ENCODE measurements around the gene ARHGAP8. TPM values are rescaled to one million over a fixed set of nuclear protein-coding genes. Genes with fewer than 3 reads are reported as not detected.
A peak's percentile ranks its signal among the peaks of the same experiment; 100 is the strongest.

The ARHGAP8 gene
- total RNA-seq, 2 donors from 2014 or later: 2.8 to 4.4 TPM

- H3K4me3 Mint-ChIP-seq: no peak overlapping the region
- H3K9me3 Mint-ChIP-seq: peaks cover 0 to 3% of the 10 kb centered on the region in 2 donors
- DNase-seq (no peak), ATAC-seq (replicated peaks in 1 of 2) (no peak)
- H3K36me3 Mint-ChIP-seq (ENCODE audit: insufficient read depth in 2 of 2): peaks cover 0 to 3% of the 10 kb centered on the region in 2 donors
- no peaks in the 10 kb centered on the region for H3K27me3 Mint-ChIP-seq (ENCODE audit: low read depth)
- peaks cover 7% of the 10 kb centered on the region for H3K4me1 Mint-ChIP-seq (ENCODE audit: low read depth)
- no peak overlapping the region for H3K27ac Mint-ChIP-seq
Measured at GRCh38 chr22:44730022-44730393, 22.4 kb upstream of the ARHGAP8 start.

DNA sequence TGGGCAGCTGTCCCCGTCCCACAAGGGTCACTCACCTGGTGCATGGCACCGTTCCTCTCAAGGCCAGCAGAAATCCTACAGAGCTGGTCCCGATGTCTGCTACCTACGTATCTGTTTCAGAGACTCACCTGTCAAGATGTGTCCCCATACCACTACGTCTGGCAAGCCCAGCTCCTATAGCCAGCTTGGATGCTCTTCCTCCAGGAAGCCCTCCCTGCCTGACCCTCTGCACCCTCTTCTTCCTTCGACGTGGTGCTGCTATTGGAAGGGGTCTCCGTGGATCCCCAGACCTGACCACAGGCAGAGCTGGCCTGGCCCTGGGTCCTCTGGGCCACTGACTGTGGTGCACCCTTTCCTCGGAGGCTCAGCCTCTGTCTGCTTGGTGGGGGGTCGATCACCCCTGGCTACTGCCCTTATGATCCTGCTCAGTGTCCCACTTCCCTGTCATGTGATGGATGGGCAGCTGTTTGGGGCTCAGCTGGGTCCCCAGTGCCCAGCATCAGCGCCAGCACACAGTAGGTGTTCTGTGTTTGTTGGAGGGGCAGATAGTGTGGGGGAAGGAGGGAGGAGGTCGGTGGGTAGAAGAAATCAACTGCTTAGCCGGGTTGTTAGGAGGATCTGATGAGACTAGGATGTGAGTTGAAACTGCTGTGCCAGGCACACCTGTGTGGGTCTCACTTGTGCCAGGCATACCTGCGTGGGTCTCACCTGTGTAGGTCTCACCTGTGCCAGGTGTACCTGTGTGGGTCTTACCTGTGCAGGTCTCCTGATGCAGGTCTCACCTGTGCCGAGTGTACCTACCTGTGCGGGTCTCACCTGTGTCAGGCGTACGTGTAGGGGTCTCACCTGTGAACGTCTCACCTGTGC is 21.7 kb upstream of the ARHGAP8 start:
- Mint-ChIP-seq H3K9me3 (peaks cover 0 to 3% of the 10 kb centered on the region in 2 donors), H3K36me3 (ENCODE audit: insufficient read depth in 2 of 2) (peaks cover 0 to 3% of the 10 kb centered on the region in 2 donors), H3K27me3 (ENCODE audit: low read depth) (no peaks in the 10 kb centered on the region), H3K4me3 (no peak overlapping the region), H3K4me1 (ENCODE audit: low read depth) (peaks cover 7% of the 10 kb centered on the region), H3K27ac (no peak overlapping the region)
- DNase-seq: no peak
- ATAC-seq (replicated peaks in 1 of 2): no peak

- H3K36me3 Mint-ChIP-seq (ENCODE audit: insufficient read depth in 2 of 2): peaks cover 0 to 3% of the 10 kb centered on the region in 2 donors
- no peak overlapping the region for H3K4me3 Mint-ChIP-seq
- H3K27me3 Mint-ChIP-seq (ENCODE audit: low read depth): no peaks in the 10 kb centered on the region
- no peak for ATAC-seq (replicated peaks in 1 of 2)
- peaks cover 7% of the 10 kb centered on the region for H3K4me1 Mint-ChIP-seq (ENCODE audit: low read depth)
- DNase-seq: no peak
- H3K9me3 Mint-ChIP-seq: peaks cover 0 to 3% of the 10 kb centered on the region in 2 donors
- no peak overlapping the region for H3K27ac Mint-ChIP-seq
Measured at GRCh38 chr22:44731357-44731970, 20.9 kb upstream of the ARHGAP8 start.

DNA sequence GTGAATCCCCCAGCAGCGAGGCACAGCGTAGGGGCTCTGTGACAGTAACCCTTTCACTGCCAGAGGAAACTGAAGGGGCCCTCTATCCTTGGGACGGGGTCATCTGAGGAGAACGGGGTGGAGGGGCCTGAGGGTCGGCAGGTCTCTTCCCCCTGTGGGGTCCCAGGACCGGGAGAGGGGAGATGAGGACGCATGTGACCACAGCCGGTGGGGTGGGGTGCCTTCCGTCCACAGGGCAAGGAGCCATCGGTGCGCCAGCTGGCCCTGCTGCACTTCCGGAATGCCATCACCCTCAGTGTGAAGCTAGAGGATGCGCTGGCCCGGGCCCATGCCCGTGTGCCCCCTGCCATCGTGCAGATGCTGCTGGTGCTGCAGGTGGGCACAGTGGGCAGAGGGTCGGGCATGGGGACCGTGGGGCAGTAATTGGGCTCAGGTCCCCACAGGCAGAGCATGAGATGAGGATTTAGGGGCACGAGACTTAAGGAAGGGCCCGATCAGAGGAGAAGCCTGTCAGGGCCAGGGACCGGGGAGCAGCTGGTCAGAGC is 20.3 kb upstream of the ARHGAP8 start:
- Mint-ChIP-seq H3K36me3 (ENCODE audit: insufficient read depth in 2 of 2) (peaks cover 0 to 3% of the 10 kb centered on the region in 2 donors), H3K4me1 (ENCODE audit: low read depth) (peaks cover 7% of the 10 kb centered on the region), H3K9me3 (peaks cover 0 to 3% of the 10 kb centered on the region in 2 donors), H3K4me3 (no peak overlapping the region), H3K27me3 (ENCODE audit: low read depth) (no peaks in the 10 kb centered on the region), H3K27ac (no peak overlapping the region)
- DNase-seq (no peak), ATAC-seq (replicated peaks in 1 of 2) (no peak)

DNA sequence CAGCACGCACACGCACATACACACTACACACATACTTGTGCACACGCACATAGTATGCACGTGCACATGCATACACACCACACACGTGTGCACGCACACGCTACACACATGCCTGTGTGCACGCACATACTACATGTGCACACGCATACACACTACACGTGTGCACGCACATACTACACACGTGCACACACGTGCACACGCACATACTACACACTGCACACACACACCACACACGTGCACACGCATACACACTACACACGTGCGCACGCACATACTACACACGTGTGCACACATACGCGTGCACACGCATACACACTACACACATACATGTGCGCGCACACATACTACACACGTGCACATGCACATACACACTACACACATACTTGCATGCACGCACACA is 19.7 kb upstream of the ARHGAP8 start:
- Mint-ChIP-seq H3K4me1 (ENCODE audit: low read depth) (peaks cover 7% of the 10 kb centered on the region), H3K27ac (no peak overlapping the region), H3K9me3 (peaks cover 0 to 3% of the 10 kb centered on the region in 2 donors), H3K36me3 (ENCODE audit: insufficient read depth in 2 of 2) (peaks cover 0 to 3% of the 10 kb centered on the region in 2 donors), H3K4me3 (no peak overlapping the region), H3K27me3 (ENCODE audit: low read depth) (no peaks in the 10 kb centered on the region)
- ATAC-seq (replicated peaks in 1 of 2) (no peak), DNase-seq (no peak)

GRCh38 chr22:44733426-44734106 is 18.8 kb upstream of the ARHGAP8 start:
- DNase-seq (no peak), ATAC-seq (replicated peaks in 1 of 2) (no peak)
- Mint-ChIP-seq H3K36me3 (ENCODE audit: insufficient read depth in 2 of 2) (peaks cover 0 to 3% of the 10 kb centered on the region in 2 donors), H3K4me3 (no peak overlapping the region), H3K27me3 (ENCODE audit: low read depth) (no peaks in the 10 kb centered on the region), H3K27ac (no peak overlapping the region), H3K4me1 (ENCODE audit: low read depth) (peaks cover 7% of the 10 kb centered on the region), H3K9me3 (peaks cover 0 to 3% of the 10 kb centered on the region in 2 donors)

GRCh38 chr22:44734278-44734677 is 18.1 kb upstream of the ARHGAP8 start:
- no peak for ATAC-seq (replicated peaks in 1 of 2)
- DNase-seq: no peak
- H3K4me3 Mint-ChIP-seq: no peak overlapping the region
- H3K27ac Mint-ChIP-seq: no peak overlapping the region
- no peaks in the 10 kb centered on the region for H3K27me3 Mint-ChIP-seq (ENCODE audit: low read depth)
- peaks cover 0 to 3% of the 10 kb centered on the region in 2 donors for H3K9me3 Mint-ChIP-seq
- H3K4me1 Mint-ChIP-seq (ENCODE audit: low read depth): peaks cover 3% of the 10 kb centered on the region
- peaks cover 0 to 3% of the 10 kb centered on the region in 2 donors for H3K36me3 Mint-ChIP-seq (ENCODE audit: insufficient read depth in 2 of 2)

GRCh38 chr22:44734801-44735517 is 17.4 kb upstream of the ARHGAP8 start:
- Mint-ChIP-seq H3K4me3 (no peak overlapping the region), H3K27me3 (ENCODE audit: low read depth) (no peaks in the 10 kb centered on the region), H3K27ac (no peak overlapping the region), H3K36me3 (ENCODE audit: insufficient read depth in 2 of 2) (peaks cover 0 to 3% of the 10 kb centered on the region in 2 donors), H3K4me1 (ENCODE audit: low read depth) (no peaks in the 10 kb centered on the region), H3K9me3 (peaks cover 0 to 3% of the 10 kb centered on the region in 2 donors)
- DNase-seq: no peak
- ATAC-seq (replicated peaks in 1 of 2): no peak

GRCh38 chr22:44735518-44736428 is 16.6 kb upstream of the ARHGAP8 start:
- no peaks in the 10 kb centered on the region for H3K4me1 Mint-ChIP-seq (ENCODE audit: low read depth)
- DNase-seq (peak; percentile 83 to 89), ATAC-seq (replicated peaks in 1 of 2) (peak; percentile 73 to 79)
- no peak overlapping the region for H3K4me3 Mint-ChIP-seq
- no peaks in the 10 kb centered on the region for H3K27me3 Mint-ChIP-seq (ENCODE audit: low read depth)
- no peak overlapping the region for H3K27ac Mint-ChIP-seq
- H3K9me3 Mint-ChIP-seq: peaks cover 0 to 3% of the 10 kb centered on the region in 2 donors
- H3K36me3 Mint-ChIP-seq (ENCODE audit: insufficient read depth in 2 of 2): peaks cover 0 to 3% of the 10 kb centered on the region in 2 donors

DNA sequence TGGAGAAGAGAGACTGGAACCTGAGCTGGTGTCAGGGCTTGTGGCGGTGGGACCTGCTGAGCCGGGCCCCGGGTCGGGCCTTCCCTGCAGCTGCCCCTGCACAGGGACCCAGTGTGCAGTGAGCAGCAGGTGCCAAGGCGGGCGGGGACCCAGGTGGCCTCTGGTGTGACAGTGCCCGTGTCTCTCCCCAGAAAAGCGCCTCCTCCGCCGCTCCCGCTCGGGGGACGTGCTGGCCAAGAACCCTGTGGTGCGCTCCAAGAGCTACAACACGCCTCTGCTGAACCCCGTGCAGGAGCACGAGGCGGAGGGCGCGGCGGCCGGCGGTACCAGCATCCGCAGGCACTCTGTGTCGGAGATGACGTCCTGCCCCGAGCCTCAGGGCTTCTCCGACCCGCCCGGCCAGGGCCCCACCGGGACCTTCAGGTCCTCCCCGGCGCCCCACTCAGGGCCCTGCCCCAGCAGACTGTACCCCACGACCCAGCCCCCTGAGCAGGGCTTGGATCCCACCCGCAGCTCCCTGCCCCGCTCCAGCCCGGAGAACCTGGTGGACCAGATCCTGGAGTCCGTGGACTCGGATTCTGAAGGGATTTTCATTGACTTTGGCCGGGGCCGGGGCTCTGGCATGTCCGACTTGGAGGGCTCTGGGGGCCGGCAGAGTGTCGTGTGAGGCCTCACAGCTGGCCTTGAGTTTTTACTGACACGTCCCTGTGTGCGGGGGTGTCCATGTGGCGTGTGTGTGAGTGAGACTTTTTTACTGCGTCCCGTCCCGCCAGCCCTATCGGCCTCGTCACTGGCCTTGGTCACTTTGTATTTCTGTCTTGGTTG is 15.6 kb upstream of the ARHGAP8 start:
- H3K4me3 Mint-ChIP-seq: no peak overlapping the region
- H3K27ac Mint-ChIP-seq: no peak overlapping the region
- no peaks in the 10 kb centered on the region for H3K27me3 Mint-ChIP-seq (ENCODE audit: low read depth)
- DNase-seq (no peak), ATAC-seq (replicated peaks in 1 of 2) (no peak)
- H3K36me3 Mint-ChIP-seq (ENCODE audit: insufficient read depth in 2 of 2): peaks cover 0 to 3% of the 10 kb centered on the region in 2 donors
- H3K4me1 Mint-ChIP-seq (ENCODE audit: low read depth): no peaks in the 10 kb centered on the region
- peaks cover 0 to 3% of the 10 kb centered on the region in 2 donors for H3K9me3 Mint-ChIP-seq
